ENCODE data around the gene CACNA1S. TPM values are rescaled to one million over a fixed set of nuclear protein-coding genes. Genes with fewer than 3 reads are reported as not detected.

Gene CACNA1S
- total RNA-seq, 1 experiment from 2014 or later, result 0.02 TPM

- TF ChIP-seq, protein P1, sequence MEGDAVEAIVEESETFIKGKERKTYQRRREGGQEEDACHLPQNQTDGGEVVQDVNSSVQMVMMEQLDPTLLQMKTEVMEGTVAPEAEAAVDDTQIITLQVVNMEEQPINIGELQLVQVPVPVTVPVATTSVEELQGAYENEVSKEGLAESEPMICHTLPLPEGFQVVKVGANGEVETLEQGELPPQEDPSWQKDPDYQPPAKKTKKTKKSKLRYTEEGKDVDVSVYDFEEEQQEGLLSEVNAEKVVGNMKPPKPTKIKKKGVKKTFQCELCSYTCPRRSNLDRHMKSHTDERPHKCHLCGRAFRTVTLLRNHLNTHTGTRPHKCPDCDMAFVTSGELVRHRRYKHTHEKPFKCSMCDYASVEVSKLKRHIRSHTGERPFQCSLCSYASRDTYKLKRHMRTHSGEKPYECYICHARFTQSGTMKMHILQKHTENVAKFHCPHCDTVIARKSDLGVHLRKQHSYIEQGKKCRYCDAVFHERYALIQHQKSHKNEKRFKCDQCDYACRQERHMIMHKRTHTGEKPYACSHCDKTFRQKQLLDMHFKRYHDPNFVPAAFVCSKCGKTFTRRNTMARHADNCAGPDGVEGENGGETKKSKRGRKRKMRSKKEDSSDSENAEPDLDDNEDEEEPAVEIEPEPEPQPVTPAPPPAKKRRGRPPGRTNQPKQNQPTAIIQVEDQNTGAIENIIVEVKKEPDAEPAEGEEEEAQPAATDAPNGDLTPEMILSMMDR (IDR thresholded peaks at IDR 0.05), result peak; percentile 65
- TF ChIP-seq ZNF138 (CRISPR knock-in tag; conservative IDR thresholded peaks at IDR 0.05) (0 out of 2 replicates have a peak, but pooled peaks have one; percentile 18), PRRX2 (CRISPR knock-in tag; IDR thresholded peaks at IDR 0.05) (no peak), MAX (CRISPR knock-in tag; IDR thresholded peaks at IDR 0.05) (0 out of 2 replicates have a peak, but pooled peaks have one; percentile 32), ZNF423 (CRISPR knock-in tag; IDR thresholded peaks at IDR 0.05) (peak; percentile 76), ZNF232 (CRISPR knock-in tag; IDR thresholded peaks at IDR 0.05) (peak; percentile 59; the same call in 1 of the 2 replicates)
- TF ChIP-seq, protein P2, sequence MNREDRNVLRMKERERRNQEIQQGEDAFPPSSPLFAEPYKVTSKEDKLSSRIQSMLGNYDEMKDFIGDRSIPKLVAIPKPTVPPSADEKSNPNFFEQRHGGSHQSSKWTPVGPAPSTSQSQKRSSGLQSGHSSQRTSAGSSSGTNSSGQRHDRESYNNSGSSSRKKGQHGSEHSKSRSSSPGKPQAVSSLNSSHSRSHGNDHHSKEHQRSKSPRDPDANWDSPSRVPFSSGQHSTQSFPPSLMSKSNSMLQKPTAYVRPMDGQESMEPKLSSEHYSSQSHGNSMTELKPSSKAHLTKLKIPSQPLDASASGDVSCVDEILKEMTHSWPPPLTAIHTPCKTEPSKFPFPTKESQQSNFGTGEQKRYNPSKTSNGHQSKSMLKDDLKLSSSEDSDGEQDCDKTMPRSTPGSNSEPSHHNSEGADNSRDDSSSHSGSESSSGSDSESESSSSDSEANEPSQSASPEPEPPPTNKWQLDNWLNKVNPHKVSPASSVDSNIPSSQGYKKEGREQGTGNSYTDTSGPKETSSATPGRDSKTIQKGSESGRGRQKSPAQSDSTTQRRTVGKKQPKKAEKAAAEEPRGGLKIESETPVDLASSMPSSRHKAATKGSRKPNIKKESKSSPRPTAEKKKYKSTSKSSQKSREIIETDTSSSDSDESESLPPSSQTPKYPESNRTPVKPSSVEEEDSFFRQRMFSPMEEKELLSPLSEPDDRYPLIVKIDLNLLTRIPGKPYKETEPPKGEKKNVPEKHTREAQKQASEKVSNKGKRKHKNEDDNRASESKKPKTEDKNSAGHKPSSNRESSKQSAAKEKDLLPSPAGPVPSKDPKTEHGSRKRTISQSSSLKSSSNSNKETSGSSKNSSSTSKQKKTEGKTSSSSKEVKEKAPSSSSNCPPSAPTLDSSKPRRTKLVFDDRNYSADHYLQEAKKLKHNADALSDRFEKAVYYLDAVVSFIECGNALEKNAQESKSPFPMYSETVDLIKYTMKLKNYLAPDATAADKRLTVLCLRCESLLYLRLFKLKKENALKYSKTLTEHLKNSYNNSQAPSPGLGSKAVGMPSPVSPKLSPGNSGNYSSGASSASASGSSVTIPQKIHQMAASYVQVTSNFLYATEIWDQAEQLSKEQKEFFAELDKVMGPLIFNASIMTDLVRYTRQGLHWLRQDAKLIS (CRISPR knock-in tag; IDR thresholded peaks at IDR 0.05; ENCODE audit: borderline replicate concordance), result 0 out of 2 replicates have a peak, but pooled peaks have one; percentile 42
These were observed 2.3 kb upstream of the CACNA1S start (continued) for GRCh38 chr1:201114245-201115131.

GRCh38 chr1:201113451-201114244 is 1.4 kb upstream of the CACNA1S start:
- ATAC-seq (peak; percentile 6), DNase-seq (ENCODE audit: low spot score) (no peak)
- H3K4me3 Mint-ChIP-seq, result peak overlapping the region; percentile 73
- ChIA-PET POLR2A (interaction anchor here (0.6 to 1.6 kb wide), 4 partner anchors 27 to 226 kb away, joined by 3 to 9 read pairs (median 4); no protein-coding TSS in a partner anchor), CTCF (interaction anchor here (0.7 to 8.2 kb wide), 36 partner anchors 9 to 479 kb away, joined by 3 to 124 read pairs (median 5); partner anchors contain the start of genes ASCL5, KIF21B and TMEM9)
- peaks cover 3% of the 10 kb centered on the region for H3K4me1 Mint-ChIP-seq
- TF ChIP-seq, protein P3, sequence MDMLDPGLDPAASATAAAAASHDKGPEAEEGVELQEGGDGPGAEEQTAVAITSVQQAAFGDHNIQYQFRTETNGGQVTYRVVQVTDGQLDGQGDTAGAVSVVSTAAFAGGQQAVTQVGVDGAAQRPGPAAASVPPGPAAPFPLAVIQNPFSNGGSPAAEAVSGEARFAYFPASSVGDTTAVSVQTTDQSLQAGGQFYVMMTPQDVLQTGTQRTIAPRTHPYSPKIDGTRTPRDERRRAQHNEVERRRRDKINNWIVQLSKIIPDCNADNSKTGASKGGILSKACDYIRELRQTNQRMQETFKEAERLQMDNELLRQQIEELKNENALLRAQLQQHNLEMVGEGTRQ (CRISPR knock-in tag; IDR thresholded peaks at IDR 0.05), result no peak
- TF ChIP-seq OVOL2 (CRISPR knock-in tag; IDR thresholded peaks at IDR 0.05; ENCODE audit: borderline replicate concordance), result no peak
- TF ChIP-seq ZNF232 (CRISPR knock-in tag; IDR thresholded peaks at IDR 0.05), result no peak
- TF ChIP-seq TEAD1 (CRISPR knock-in tag; IDR thresholded peaks at IDR 0.05), result no peak
- no peaks in the 10 kb centered on the region for H3K9me3 Mint-ChIP-seq
- no peaks in the 10 kb centered on the region for H3K36me3 Mint-ChIP-seq
- no peak overlapping the region for H3K27ac Mint-ChIP-seq
- peaks cover 57% of the 10 kb centered on the region for H3K27me3 Mint-ChIP-seq (ENCODE audit: low read depth)

DNA sequence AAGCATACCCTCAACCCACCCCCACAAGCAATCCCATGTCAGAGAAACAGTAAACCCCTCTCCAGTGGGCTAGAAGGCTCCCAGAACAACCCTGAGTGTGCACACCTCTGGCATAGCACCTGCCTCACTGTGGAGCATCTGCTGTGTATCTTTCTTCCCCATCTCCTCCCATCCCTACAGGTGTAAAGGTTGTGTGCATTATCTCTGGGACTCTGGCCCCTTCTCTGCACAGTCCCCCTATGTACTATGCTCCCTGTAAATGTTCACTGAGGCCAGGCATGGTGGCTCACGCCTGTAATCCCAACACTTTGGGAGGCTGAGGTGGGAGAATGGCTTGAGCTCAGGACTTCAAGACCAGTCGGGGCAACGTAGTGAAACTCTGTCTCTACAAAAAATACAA is 700 bp upstream of the CACNA1S start:
- CTCF ChIA-PET, result interaction anchor here (0.7 to 8.2 kb wide), 16 partner anchors 9 to 249 kb away, joined by 3 to 124 read pairs (median 7); partner anchors contain the start of genes ASCL5 and KIF21B
- Mint-ChIP-seq H3K27me3 (ENCODE audit: low read depth) (peaks cover 50% of the 10 kb centered on the region), H3K27ac (no peak overlapping the region), H3K4me1 (peaks cover 5% of the 10 kb centered on the region; the same call in 1 of the 2 replicates), H3K9me3 (no peaks in the 10 kb centered on the region), H3K36me3 (no peaks in the 10 kb centered on the region), H3K4me3 (no peak overlapping the region)
- ATAC-seq (no peak), DNase-seq (ENCODE audit: low spot score) (no peak)
- TF ChIP-seq GRHL2 (CRISPR knock-in tag; IDR thresholded peaks at IDR 0.05; ENCODE audit: insufficient replicate concordance, severe bottlenecking), result no peak
- POLR2A ChIA-PET, result interaction anchor here (0.8 kb wide), 1 partner anchor 26 kb away, joined by 4 read pairs; no protein-coding TSS in a partner anchor

All from WTC11 (cell line).